ENCODE results near the gene LCNL1.

LCNL1 gene

GRCh38 chr9:137011907-137012675, 29.3 kb downstream of the LCNL1 start:
- DNase-seq (ENCODE audit: low spot score): no peak

GRCh38 chr9:137012694-137013570, 30.1 kb downstream of the LCNL1 start:
- no peak for DNase-seq (ENCODE audit: low spot score)

- DNase-seq (ENCODE audit: low spot score): no peak
Observed at GRCh38 chr9:137013571-137013940, 30.8 kb downstream of the LCNL1 start.

- DNase-seq (ENCODE audit: low spot score): no peak
Observed at GRCh38 chr9:137014166-137014565, 31.4 kb downstream of the LCNL1 start.

GRCh38 chr9:137014776-137015539, 32.2 kb downstream of the LCNL1 start:
- DNase-seq (ENCODE audit: low spot score): no peak

GRCh38 chr9:137015540-137015930, 32.7 kb downstream of the LCNL1 start:
- no peak for DNase-seq (ENCODE audit: low spot score)

- no peak for DNase-seq (ENCODE audit: low spot score)
Observed at GRCh38 chr9:137015976-137016375, 33.2 kb downstream of the LCNL1 start.

- no peak for DNase-seq (ENCODE audit: low spot score)
Observed at GRCh38 chr9:137016436-137016835, 33.6 kb downstream of the LCNL1 start.

GRCh38 chr9:137017071-137017470, 34.3 kb downstream of the LCNL1 start:
- DNase-seq (ENCODE audit: low spot score): no peak

- DNase-seq (ENCODE audit: low spot score): no peak
Observed at GRCh38 chr9:137017791-137018497, 35.2 kb downstream of the LCNL1 start.

- no peak for DNase-seq (ENCODE audit: low spot score)
Observed at GRCh38 chr9:137018761-137019559, 36.2 kb downstream of the LCNL1 start.

- DNase-seq (ENCODE audit: low spot score): no peak
Observed at GRCh38 chr9:137019891-137020683, 37.3 kb downstream of the LCNL1 start.

- DNase-seq (ENCODE audit: low spot score): no peak
Observed at GRCh38 chr9:137020771-137021567, 38.2 kb downstream of the LCNL1 start.

GRCh38 chr9:137021568-137021978, 38.8 kb downstream of the LCNL1 start:
- no peak for DNase-seq (ENCODE audit: low spot score)

- DNase-seq (ENCODE audit: low spot score): peak; percentile 85
Observed at GRCh38 chr9:137021979-137022661, 39.3 kb downstream of the LCNL1 start.

- DNase-seq (ENCODE audit: low spot score): no peak
Observed at GRCh38 chr9:137022662-137023008, 39.8 kb downstream of the LCNL1 start.

GRCh38 chr9:137023157-137023556, 40.4 kb downstream of the LCNL1 start:
- DNase-seq (ENCODE audit: low spot score): no peak

- DNase-seq (ENCODE audit: low spot score): no peak
Observed at GRCh38 chr9:137023583-137023991, 40.8 kb downstream of the LCNL1 start.

- DNase-seq (ENCODE audit: low spot score): no peak
Observed at GRCh38 chr9:137025517-137025966, 42.7 kb downstream of the LCNL1 start.

Data from hematopoietic multipotent progenitor cell treated with erythropoietin and hydrocortisone succinate and interleukin-3 and kit ligand, for 15 days (in vitro differentiated cells).